C4-2B (cell line): Measurements from ENCODE around the gene SFMBT1.
A peak's percentile ranks its signal among the peaks of the same experiment; 100 is the strongest.

Source experiments
- H3K27ac ChIP-seq: fragments of 450-650 bp; 2 replicates; pipeline ENCODE4 v1.5.1; 2017
- ZFX ChIP-seq: fragments of 450-650 bp; IDR thresholded peaks from 2 replicates; pipeline ENCODE4 v1.6.1; 2017
- TF ChIP-seq, protein P1 (sequence below): fragments of 450-650 bp; conservative IDR thresholded peaks from 2 replicates; pipeline ENCODE4 v1.5.1; 2017; ENCODE audit warnings: mild to moderate bottlenecking

The SFMBT1 gene

GRCh38 chr3:53005338-53005737, 40.5 kb downstream of the SFMBT1 start:
- TF ChIP-seq, protein P1, sequence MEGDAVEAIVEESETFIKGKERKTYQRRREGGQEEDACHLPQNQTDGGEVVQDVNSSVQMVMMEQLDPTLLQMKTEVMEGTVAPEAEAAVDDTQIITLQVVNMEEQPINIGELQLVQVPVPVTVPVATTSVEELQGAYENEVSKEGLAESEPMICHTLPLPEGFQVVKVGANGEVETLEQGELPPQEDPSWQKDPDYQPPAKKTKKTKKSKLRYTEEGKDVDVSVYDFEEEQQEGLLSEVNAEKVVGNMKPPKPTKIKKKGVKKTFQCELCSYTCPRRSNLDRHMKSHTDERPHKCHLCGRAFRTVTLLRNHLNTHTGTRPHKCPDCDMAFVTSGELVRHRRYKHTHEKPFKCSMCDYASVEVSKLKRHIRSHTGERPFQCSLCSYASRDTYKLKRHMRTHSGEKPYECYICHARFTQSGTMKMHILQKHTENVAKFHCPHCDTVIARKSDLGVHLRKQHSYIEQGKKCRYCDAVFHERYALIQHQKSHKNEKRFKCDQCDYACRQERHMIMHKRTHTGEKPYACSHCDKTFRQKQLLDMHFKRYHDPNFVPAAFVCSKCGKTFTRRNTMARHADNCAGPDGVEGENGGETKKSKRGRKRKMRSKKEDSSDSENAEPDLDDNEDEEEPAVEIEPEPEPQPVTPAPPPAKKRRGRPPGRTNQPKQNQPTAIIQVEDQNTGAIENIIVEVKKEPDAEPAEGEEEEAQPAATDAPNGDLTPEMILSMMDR, result no peak
- TF ChIP-seq ZFX, result no peak
- no peak overlapping the region for H3K27ac ChIP-seq

- TF ChIP-seq, protein P1, result no peak
- no peak for TF ChIP-seq ZFX
- H3K27ac ChIP-seq, result no peak overlapping the region
Observed at GRCh38 chr3:53003320-53003719, 42.6 kb downstream of the SFMBT1 start.

DNA sequence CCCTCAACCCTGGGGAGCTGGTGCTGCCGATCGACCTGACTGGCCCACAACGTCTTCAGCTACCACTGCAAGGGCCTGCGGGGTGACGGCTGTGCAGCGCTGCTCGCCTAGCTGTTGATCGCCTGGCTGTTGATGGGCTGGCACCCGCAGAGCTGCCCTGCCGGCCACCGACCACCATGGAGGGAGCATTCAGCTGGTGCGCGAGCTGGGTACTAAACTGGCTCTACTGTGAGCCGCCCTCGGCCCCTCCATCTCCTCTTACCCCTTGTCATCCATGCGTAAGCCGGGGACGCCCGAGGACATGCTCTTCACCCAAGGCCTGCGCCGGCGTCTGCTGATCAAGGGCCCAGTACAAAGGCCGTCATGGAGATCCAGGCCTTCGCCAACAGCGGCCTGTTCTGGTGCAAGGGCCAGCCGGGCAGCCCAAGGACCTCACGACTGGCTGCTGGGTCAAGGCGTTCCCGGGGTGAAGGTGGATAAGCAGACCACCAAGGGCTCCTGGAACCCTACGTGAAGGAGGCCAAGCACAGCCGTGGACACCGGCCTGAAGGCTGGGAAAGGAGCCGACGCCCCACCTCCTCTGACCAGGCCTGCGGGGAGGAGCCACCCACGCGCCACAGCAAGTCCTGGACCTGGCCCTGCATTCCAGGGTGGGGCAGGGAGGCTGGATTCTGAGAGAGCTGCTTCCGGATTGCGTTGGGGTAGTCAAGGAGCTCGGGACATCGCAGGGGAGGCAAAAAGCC, 46.9 kb downstream of the SFMBT1 start:
- TF ChIP-seq, protein P1, result no peak
- no peak for TF ChIP-seq ZFX
- H3K27ac ChIP-seq, result no peak overlapping the region

GRCh38 chr3:52990637-52991036, 55.2 kb downstream of the SFMBT1 start:
- H3K27ac ChIP-seq, result no peak overlapping the region
- TF ChIP-seq ZFX, result no peak
- TF ChIP-seq, protein P1, result no peak

DNA sequence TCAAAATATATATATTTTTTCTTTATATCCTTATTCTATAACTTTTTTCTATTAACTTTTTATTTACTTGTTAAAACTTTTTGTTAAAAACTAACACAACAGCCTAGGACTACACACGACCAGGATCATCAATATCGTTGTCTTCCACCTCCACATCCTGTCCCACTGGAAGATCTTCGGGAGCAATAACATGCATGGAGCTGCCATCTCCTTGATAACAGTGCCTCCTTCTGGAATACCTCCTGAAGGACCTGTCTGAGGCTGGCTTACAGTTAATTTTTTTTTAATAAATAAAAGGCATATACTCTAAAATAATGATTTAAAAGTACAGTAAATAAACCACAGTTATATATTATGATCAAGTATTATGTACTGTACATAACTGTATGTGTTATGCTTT, 58.9 kb downstream of the SFMBT1 start:
- no peak for TF ChIP-seq ZFX
- TF ChIP-seq, protein P1, result peak; percentile 39
- no peak overlapping the region for H3K27ac ChIP-seq

DNA sequence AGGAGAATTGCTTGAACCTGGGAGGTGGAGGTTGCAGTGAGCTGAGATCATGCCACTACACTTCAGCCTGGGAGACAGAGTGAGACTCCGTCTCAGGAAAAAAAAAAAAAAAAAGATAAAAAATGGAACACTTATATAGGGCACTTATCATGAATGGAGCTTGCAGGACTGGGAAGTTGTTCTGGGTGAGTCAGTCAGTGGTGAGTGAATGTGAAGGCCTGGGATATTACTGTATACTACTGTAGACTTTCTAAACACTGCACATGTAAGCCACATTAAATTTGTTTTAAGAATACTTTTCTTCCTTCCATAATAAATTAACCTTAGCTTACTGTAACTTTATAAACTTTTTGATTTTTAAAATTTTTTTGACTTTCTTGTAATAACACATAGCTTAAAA, 59.8 kb downstream of the SFMBT1 start:
- TF ChIP-seq, protein P1, result no peak
- no peak for TF ChIP-seq ZFX
- H3K27ac ChIP-seq, result no peak overlapping the region

GRCh38 chr3:52983828-52984227, 62.0 kb downstream of the SFMBT1 start:
- peak overlapping the region; percentile 51; the same call in 1 of the 2 replicates for H3K27ac ChIP-seq
- TF ChIP-seq, protein P1, result no peak
- no peak for TF ChIP-seq ZFX
